ENCODE measurements around the gene HMCN1.

Gene HMCN1

GRCh38 chr1:185808631-185809030, 74.4 kb downstream of the HMCN1 start:
- no peak for DNase-seq

GRCh38 chr1:185811073-185811709, 77.0 kb downstream of the HMCN1 start:
- DNase-seq: no peak

GRCh38 chr1:185812934-185813333, 78.7 kb downstream of the HMCN1 start:
- no peak for DNase-seq

- DNase-seq: peak; percentile 88 to 91
These were observed 79.3 kb downstream of the HMCN1 start for GRCh38 chr1:185813401-185813979.

- no peak for DNase-seq
These were observed 82.3 kb downstream of the HMCN1 start for GRCh38 chr1:185816460-185816859.

GRCh38 chr1:185819798-185820197, 85.6 kb downstream of the HMCN1 start:
- DNase-seq: no peak

GRCh38 chr1:185821612-185822385, 87.6 kb downstream of the HMCN1 start:
- peak; percentile 40 to 81 for DNase-seq

- DNase-seq: no peak
These were observed 89.3 kb downstream of the HMCN1 start for GRCh38 chr1:185823467-185823866.

GRCh38 chr1:185824106-185824505, 89.9 kb downstream of the HMCN1 start:
- DNase-seq: no peak

GRCh38 chr1:185825556-185825955, 91.4 kb downstream of the HMCN1 start:
- DNase-seq: peak; percentile 66 to 82

- no peak for DNase-seq
These were observed 100.2 kb downstream of the HMCN1 start for GRCh38 chr1:185834371-185834905.

GRCh38 chr1:185835191-185835590, 101.0 kb downstream of the HMCN1 start:
- DNase-seq: no peak

- peak; percentile 100 for DNase-seq
These were observed 103.5 kb downstream of the HMCN1 start for GRCh38 chr1:185837711-185838110.

- DNase-seq: no peak
These were observed 103.9 kb downstream of the HMCN1 start for GRCh38 chr1:185838111-185838510.

GRCh38 chr1:185840880-185841279, 106.7 kb downstream of the HMCN1 start:
- no peak for DNase-seq

GRCh38 chr1:185843297-185843869, 109.2 kb downstream of the HMCN1 start:
- no peak for DNase-seq

- DNase-seq: peak; percentile 47 to 78
These were observed 109.8 kb downstream of the HMCN1 start for GRCh38 chr1:185843986-185844385.

- DNase-seq: no peak
These were observed 112.7 kb downstream of the HMCN1 start for GRCh38 chr1:185846672-185847444.

- no peak for DNase-seq
These were observed 114.8 kb downstream of the HMCN1 start for GRCh38 chr1:185849014-185849413.

- DNase-seq: no peak
These were observed 116.2 kb downstream of the HMCN1 start for GRCh38 chr1:185850366-185850765.

GRCh38 chr1:185853739-185854138, 119.5 kb downstream of the HMCN1 start:
- DNase-seq: no peak

- no peak for DNase-seq
These were observed 122.3 kb downstream of the HMCN1 start for GRCh38 chr1:185856482-185856881.

- DNase-seq: peak in 1 of 2 experiments; percentile 36
These were observed 123.3 kb downstream of the HMCN1 start for GRCh38 chr1:185857442-185857841.
